Lower leg skin (tissue), 3 donors: Measurements from ENCODE around the gene ULK1.

Experiments used
- CTCF ChIP-seq, 3 donors: fragments of 450-650 bp; IDR thresholded peaks; one replicate each; pipeline ENCODE4 v1.5.1; 2016; ENCODE audit warnings: antibody characterized with exemption in 3 of 3, mild to moderate bottlenecking in 3 of 3, moderate library complexity in 2 of 3
- POLR2A ChIP-seq, 2 donors: fragments of 450-650 bp; IDR thresholded peaks; one replicate each; pipeline ENCODE4 v1.6.1; 2016 to 2017; ENCODE audit warnings: antibody characterized with exemption in 2 of 2, mild to moderate bottlenecking in 1 of 2, moderate library complexity in 1 of 2

- TF ChIP-seq POLR2A (IDR thresholded peaks at IDR 0.05) (no peak), CTCF (IDR thresholded peaks at IDR 0.05) (no peak)
Measured at GRCh38 chr12:131929581-131930456, 35.4 kb downstream of the ULK1 start.
